WTC11 (cell line): ENCODE results near the gene NEK4. TPM values are rescaled to one million over a fixed set of nuclear protein-coding genes. Genes with fewer than 3 reads are reported as not detected.
A peak's percentile ranks its signal among the peaks of the same experiment; 100 is the strongest.

Source experiments
- ATAC-seq: fragments of 200-7000 bp; cut with Tn5 transposase; 2 replicates; pipeline ENCODE4 v1.10.0; 2021; ENCODE audit warnings: mild to moderate bottlenecking, moderate library complexity
- CTCF ChIA-PET: fragments of 300-600 bp; sonication (Branson Sonifier 250); formaldehyde crosslinking; loops from one replicate; lab custom pipeline; 2021; ENCODE audit warnings: antibody characterized with exemption; lab: Charles Lee
- POLR2A ChIA-PET: fragments of 350-600 bp; sonication (Branson Sonifier 250); formaldehyde crosslinking; loops from one replicate; lab custom pipeline; 2021; ENCODE audit warnings: antibody characterized with exemption; lab: Charles Lee
- DNase-seq: peaks from one replicate; pipeline ENCODE4 v3.0.0; 2021; ENCODE audit warnings: low spot score
- H3K27ac Mint-ChIP-seq: 2 replicates; pipeline ENCODE4 v1.8.0; 2021; ENCODE audit warnings: mixed read lengths
- H3K27me3 Mint-ChIP-seq: 2 replicates; pipeline ENCODE4 v1.8.0; 2021; ENCODE audit warnings: low read depth, mild to moderate bottlenecking, moderate library complexity, mixed read lengths
- H3K36me3 Mint-ChIP-seq: 2 replicates; pipeline ENCODE4 v1.8.0; 2021; ENCODE audit warnings: mixed read lengths
- H3K4me1 Mint-ChIP-seq: 2 replicates; pipeline ENCODE4 v1.8.0; 2022; ENCODE audit warnings: mixed read lengths
- H3K4me3 Mint-ChIP-seq: 2 replicates; pipeline ENCODE4 v1.8.0; 2021; ENCODE audit warnings: mild to moderate bottlenecking, moderate library complexity, mixed read lengths
- H3K9me3 Mint-ChIP-seq: 2 replicates; pipeline ENCODE4 v1.8.0; 2021; ENCODE audit warnings: mixed read lengths
- EMX1 ChIP-seq: fragments of 250-450 bp; sonication (Bioruptor Pico); IDR thresholded peaks from 2 replicates; pipeline ENCODE4 v1.8.0; 2021; ENCODE audit warnings: mild to moderate bottlenecking
- HMGA2 ChIP-seq: fragments of 250-450 bp; sonication (Bioruptor Pico); IDR thresholded peaks from 2 replicates; pipeline ENCODE4 v1.4.0; 2021; ENCODE audit warnings: mild to moderate bottlenecking, moderate library complexity
- NFATC4 ChIP-seq: fragments of 250-450 bp; sonication (Bioruptor Pico); IDR thresholded peaks from 2 replicates; pipeline ENCODE4 v1.9.0; 2021; ENCODE audit warnings: mild to moderate bottlenecking
- total RNA-seq: library from RNA; stranded (reverse); gene quantifications from 3 replicates; pipeline ENCODE4 v1.2.3, GENCODE V29; 2021
- TF ChIP-seq, protein P1 (sequence below): fragments of 250-450 bp; sonication (Bioruptor Pico); IDR thresholded peaks from 2 replicates; pipeline ENCODE4 v1.9.0; 2021; ENCODE audit warnings: mild to moderate bottlenecking, borderline replicate concordance
- TF ChIP-seq, protein P2 (sequence below): fragments of 250-450 bp; sonication (Bioruptor Pico); IDR thresholded peaks from 2 replicates; pipeline ENCODE4 v1.9.0; 2021; ENCODE audit warnings: mild to moderate bottlenecking
- TF ChIP-seq, protein P3 (sequence below): sonication (generic); formaldehyde crosslinking; IDR thresholded peaks from 2 replicates; pipeline ENCODE4 v1.8.1; 2022; ENCODE audit warnings: missing genetic modification reagents, borderline replicate concordance

NEK4 gene
- total RNA-seq, 1 experiment from 2014 or later, result 31.4 TPM

DNA sequence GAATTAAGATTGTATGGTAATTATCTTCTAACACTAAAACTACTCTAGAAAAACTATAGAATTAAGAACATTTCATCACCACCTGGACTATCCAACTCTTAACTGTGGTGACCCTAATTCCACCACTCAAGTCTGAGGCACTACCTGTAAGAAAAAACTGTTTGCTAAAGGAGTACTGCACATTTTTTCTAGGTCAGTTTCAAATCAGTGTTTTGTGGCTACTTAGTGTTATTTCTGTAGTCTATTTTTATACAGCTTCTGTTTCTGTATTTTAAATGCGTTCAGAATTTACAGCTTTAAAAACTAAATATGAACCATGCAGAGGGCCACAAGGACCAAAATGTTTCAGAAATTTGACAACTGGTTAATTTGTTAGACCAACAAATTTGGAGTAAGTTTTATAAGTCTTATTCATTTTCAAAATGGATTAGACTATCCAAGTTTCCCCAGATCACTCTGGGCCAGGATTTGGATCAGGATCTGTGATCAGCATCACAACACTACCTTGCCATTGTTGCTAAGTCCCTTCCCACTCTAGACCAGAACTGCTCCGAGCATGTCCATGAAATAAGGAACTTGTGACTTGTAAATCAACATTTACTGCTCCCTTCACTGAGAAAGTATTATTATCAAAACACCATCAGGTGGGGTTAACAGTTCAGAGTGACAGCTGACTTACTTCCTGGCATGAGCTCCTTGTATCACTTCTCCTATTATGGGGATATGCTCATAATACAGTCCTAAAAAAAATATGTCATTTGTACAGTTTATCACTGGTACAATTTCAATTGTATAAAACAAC is 73.7 kb downstream of the NEK4 start:
- Mint-ChIP-seq H3K4me3 (no peak overlapping the region), H3K36me3 (peaks cover 52% of the 10 kb centered on the region), H3K27ac (no peak overlapping the region; the same call in 1 of the 2 replicates), H3K9me3 (no peaks in the 10 kb centered on the region), H3K4me1 (no peaks in the 10 kb centered on the region), H3K27me3 (no peaks in the 10 kb centered on the region)
- ATAC-seq (no peak; the same call in 1 of the 2 replicates), DNase-seq (no peak)
- ChIA-PET POLR2A (interaction anchor here (1.4 kb wide), 1 partner anchor 9 kb away, joined by 5 read pairs; the partner anchor contains the start of genes GLT8D1 and SPCS1), CTCF (no interaction called here)
- TF ChIP-seq, protein P1, sequence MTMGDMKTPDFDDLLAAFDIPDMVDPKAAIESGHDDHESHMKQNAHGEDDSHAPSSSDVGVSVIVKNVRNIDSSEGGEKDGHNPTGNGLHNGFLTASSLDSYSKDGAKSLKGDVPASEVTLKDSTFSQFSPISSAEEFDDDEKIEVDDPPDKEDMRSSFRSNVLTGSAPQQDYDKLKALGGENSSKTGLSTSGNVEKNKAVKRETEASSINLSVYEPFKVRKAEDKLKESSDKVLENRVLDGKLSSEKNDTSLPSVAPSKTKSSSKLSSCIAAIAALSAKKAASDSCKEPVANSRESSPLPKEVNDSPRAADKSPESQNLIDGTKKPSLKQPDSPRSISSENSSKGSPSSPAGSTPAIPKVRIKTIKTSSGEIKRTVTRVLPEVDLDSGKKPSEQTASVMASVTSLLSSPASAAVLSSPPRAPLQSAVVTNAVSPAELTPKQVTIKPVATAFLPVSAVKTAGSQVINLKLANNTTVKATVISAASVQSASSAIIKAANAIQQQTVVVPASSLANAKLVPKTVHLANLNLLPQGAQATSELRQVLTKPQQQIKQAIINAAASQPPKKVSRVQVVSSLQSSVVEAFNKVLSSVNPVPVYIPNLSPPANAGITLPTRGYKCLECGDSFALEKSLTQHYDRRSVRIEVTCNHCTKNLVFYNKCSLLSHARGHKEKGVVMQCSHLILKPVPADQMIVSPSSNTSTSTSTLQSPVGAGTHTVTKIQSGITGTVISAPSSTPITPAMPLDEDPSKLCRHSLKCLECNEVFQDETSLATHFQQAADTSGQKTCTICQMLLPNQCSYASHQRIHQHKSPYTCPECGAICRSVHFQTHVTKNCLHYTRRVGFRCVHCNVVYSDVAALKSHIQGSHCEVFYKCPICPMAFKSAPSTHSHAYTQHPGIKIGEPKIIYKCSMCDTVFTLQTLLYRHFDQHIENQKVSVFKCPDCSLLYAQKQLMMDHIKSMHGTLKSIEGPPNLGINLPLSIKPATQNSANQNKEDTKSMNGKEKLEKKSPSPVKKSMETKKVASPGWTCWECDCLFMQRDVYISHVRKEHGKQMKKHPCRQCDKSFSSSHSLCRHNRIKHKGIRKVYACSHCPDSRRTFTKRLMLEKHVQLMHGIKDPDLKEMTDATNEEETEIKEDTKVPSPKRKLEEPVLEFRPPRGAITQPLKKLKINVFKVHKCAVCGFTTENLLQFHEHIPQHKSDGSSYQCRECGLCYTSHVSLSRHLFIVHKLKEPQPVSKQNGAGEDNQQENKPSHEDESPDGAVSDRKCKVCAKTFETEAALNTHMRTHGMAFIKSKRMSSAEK (CRISPR knock-in tag), result 0 out of 2 replicates have a peak, but pooled peaks have one; percentile 28
- no peak for TF ChIP-seq HMGA2 (CRISPR knock-in tag)

DNA sequence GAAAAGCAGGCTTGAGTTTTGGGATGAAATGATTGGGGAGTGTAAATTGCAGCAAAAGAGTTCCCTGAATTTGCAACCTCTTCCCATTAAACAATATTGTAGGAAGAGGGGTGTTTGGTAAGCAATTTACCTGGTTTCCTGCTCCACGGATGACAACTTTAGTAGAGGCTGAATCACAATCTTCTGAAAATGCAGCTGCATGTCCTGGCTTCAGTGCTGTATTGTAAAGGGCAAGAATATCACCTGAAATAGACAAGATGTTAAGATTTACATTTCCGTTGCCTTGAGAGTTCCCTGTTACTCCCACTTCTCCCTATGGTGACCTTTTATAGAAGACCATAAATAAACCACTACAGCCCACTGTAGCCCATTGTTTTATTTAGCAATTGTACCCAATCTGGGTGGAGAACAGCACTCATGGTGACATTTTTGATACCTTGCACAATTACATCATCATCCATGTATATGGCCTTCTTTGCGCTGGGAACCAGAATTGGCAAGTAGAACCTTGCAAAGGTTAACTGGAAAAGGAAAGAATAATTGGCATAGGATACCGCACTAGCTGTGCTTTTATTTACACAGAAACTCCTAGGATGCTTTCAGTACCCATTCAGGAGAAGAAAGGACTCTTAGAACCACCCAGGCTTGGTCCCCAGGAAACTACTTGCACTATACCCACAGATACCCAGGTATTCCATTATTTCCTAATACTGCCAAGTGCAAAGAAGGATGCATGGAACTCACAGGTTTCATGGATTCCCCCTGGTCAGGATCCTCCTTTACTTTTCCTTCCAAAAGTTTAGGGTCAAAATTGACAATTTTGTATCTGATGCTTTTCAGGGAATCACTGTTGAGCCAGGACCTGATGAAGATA is 74.7 kb downstream of the NEK4 start:
- H3K27me3 Mint-ChIP-seq, result no peaks in the 10 kb centered on the region
- peaks cover 60% of the 10 kb centered on the region for H3K36me3 Mint-ChIP-seq
- ATAC-seq (no peak), DNase-seq (no peak)
- TF ChIP-seq, protein P2, sequence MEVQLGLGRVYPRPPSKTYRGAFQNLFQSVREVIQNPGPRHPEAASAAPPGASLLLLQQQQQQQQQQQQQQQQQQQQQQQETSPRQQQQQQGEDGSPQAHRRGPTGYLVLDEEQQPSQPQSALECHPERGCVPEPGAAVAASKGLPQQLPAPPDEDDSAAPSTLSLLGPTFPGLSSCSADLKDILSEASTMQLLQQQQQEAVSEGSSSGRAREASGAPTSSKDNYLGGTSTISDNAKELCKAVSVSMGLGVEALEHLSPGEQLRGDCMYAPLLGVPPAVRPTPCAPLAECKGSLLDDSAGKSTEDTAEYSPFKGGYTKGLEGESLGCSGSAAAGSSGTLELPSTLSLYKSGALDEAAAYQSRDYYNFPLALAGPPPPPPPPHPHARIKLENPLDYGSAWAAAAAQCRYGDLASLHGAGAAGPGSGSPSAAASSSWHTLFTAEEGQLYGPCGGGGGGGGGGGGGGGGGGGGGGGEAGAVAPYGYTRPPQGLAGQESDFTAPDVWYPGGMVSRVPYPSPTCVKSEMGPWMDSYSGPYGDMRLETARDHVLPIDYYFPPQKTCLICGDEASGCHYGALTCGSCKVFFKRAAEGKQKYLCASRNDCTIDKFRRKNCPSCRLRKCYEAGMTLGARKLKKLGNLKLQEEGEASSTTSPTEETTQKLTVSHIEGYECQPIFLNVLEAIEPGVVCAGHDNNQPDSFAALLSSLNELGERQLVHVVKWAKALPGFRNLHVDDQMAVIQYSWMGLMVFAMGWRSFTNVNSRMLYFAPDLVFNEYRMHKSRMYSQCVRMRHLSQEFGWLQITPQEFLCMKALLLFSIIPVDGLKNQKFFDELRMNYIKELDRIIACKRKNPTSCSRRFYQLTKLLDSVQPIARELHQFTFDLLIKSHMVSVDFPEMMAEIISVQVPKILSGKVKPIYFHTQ (CRISPR knock-in tag), result no peak
- TF ChIP-seq NFATC4 (CRISPR knock-in tag), result peak; percentile 15; the same call in 1 of the 2 replicates
- no peak for TF ChIP-seq EMX1
- H3K4me1 Mint-ChIP-seq, result no peaks in the 10 kb centered on the region
- ChIA-PET POLR2A (interaction anchor here (0.5 to 1.4 kb wide), 2 partner anchors 10 to 70 kb away, joined by 3 to 5 read pairs; partner anchors contain the start of genes GLT8D1 and SPCS1), CTCF (no interaction called here)
- no peak overlapping the region for H3K27ac Mint-ChIP-seq
- no peak overlapping the region for H3K4me3 Mint-ChIP-seq
- H3K9me3 Mint-ChIP-seq, result no peaks in the 10 kb centered on the region

DNA sequence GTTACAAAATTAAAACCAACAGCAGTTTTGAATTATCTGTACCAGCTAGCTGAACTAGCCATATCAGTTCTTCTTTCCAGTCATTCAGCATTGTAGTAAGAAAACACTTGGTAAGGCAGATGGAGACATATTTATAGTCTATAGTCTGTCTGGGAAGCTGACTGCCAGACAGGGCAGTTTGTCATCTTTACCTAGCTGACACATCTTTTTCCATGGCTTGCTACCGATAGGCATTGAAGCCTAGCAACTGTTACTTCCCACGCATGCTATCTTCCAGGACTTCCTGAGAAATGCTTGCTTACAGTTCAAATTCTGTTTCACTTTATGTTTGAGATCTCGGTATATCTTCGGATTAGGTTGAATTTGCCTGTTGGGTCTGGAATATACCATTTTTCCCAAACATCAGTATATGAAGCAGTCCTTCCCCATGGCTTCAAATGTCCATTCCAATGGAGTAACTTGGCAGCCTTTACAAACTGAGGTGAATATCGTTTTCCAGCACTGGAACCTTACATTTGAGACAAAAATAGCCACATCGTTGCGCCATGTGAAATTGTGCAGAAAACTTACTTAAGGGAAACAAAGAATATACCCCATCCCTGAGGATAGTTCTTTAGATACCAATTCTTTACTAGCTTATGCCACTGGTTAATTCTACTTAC is 76.1 kb downstream of the NEK4 start:
- CTCF ChIA-PET, result no interaction called here
- Mint-ChIP-seq H3K4me3 (no peak overlapping the region), H3K36me3 (peaks cover 74% of the 10 kb centered on the region), H3K9me3 (no peaks in the 10 kb centered on the region), H3K27ac (no peak overlapping the region), H3K4me1 (no peaks in the 10 kb centered on the region), H3K27me3 (no peaks in the 10 kb centered on the region)
- POLR2A ChIA-PET, result no interaction called here
- ATAC-seq (no peak), DNase-seq (no peak)
- TF ChIP-seq, protein P2 (CRISPR knock-in tag), result peak; percentile 37; the same call in 1 of the 2 replicates
- TF ChIP-seq, protein P3, sequence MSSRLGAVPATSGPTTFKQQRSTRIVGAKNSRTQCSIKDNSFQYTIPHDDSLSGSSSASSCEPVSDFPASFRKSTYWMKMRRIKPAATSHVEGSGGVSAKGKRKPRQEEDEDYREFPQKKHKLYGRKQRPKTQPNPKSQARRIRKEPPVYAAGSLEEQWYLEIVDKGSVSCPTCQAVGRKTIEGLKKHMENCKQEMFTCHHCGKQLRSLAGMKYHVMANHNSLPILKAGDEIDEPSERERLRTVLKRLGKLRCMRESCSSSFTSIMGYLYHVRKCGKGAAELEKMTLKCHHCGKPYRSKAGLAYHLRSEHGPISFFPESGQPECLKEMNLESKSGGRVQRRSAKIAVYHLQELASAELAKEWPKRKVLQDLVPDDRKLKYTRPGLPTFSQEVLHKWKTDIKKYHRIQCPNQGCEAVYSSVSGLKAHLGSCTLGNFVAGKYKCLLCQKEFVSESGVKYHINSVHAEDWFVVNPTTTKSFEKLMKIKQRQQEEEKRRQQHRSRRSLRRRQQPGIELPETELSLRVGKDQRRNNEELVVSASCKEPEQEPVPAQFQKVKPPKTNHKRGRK (CRISPR knock-in tag), result no peak
